K562 (cell line): ENCODE results near the gene GOSR1. TPM values are rescaled to one million over a fixed set of nuclear protein-coding genes. Genes with fewer than 3 reads are reported as not detected.

Experiments
- ZFX ChIP-seq: sonication (generic); formaldehyde crosslinking; IDR thresholded peaks from 2 replicates; pipeline ENCODE4 v1.8.0; 2022; ENCODE audit warnings: mild to moderate bottlenecking, missing genetic modification reagents, moderate library complexity
- polyA plus RNA-seq, 8 experiments: library from polyadenylated mRNA; depleted of rRNA in 4 of 8; stranded (reverse) in 5 of 8; unstranded in 3 of 8; fragments of >200 nt; fragmentation: Nextera tagmentation in 2 of 8; fragmentation: Illumina TruSeq in 1 of 8; extraction: Ambion mirVana in 2 of 8; extraction: Trizol in 1 of 8; gene quantifications; 2 replicates each; pipeline versions ENCODE4 v1.2.1 to v1.2.3, GENCODE V29; 2011 to 2014; ENCODE audit warnings: inconsistent platforms in 1 of 8, missing spikeins in 1 of 8
- total RNA-seq, 7 experiments: library from RNA; depleted of rRNA in 6 of 7; stranded (reverse); fragments of >200 nt in 6 of 7; fragmentation: Illumina TruSeq in 2 of 7; extraction: Trizol in 2 of 7; gene quantifications; 2 replicates each; pipeline versions ENCODE4 v1.2.1 to v1.2.3, GENCODE V29; 2011 to 2021; ENCODE audit warnings: low replicate concordance in 1 of 7
- TF ChIP-seq, protein P1 (sequence below): sonication (generic); formaldehyde crosslinking; IDR thresholded peaks from 2 replicates; pipeline ENCODE4 v1.8.0; 2023; ENCODE audit warnings: missing genetic modification reagents, mild to moderate bottlenecking, borderline replicate concordance
- TF ChIP-seq, protein P2 (sequence below): IDR thresholded peaks from 3 replicates; pipeline ENCODE4 v1.6.1; 2011; ENCODE audit warnings: borderline replicate concordance, mild to moderate bottlenecking, moderate library complexity; ENCODE audit not compliant: insufficient read length; ENCODE audit errors: extremely low read depth

The GOSR1 gene
- total and polyA plus RNA-seq, 9 of the 15 experiments (the other 6 are each of a cell fraction or from before 2014, with no cell fraction given), result 17.6 to 95.5 (median 33.3) TPM

DNA sequence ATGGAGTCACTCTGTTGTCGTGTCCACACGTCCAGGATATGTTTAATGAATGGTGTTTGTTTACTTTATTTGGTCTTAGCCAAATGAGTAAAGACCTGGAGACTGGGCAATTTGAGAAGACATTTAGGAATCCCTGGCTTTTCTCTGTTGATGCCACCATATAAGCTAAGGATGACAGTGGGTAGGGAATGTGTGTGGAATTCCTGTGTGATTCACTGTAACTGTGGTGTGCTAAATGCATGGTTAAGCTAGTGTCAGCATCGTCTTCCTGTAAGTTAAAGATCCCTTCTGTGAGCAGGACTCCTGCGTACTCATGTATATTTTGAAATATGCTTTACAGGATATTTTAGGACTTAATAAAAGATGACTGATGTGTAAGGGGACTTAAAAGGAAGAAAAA lies 26.4 kb downstream of the GOSR1 start (continued):
- TF ChIP-seq, protein P1, sequence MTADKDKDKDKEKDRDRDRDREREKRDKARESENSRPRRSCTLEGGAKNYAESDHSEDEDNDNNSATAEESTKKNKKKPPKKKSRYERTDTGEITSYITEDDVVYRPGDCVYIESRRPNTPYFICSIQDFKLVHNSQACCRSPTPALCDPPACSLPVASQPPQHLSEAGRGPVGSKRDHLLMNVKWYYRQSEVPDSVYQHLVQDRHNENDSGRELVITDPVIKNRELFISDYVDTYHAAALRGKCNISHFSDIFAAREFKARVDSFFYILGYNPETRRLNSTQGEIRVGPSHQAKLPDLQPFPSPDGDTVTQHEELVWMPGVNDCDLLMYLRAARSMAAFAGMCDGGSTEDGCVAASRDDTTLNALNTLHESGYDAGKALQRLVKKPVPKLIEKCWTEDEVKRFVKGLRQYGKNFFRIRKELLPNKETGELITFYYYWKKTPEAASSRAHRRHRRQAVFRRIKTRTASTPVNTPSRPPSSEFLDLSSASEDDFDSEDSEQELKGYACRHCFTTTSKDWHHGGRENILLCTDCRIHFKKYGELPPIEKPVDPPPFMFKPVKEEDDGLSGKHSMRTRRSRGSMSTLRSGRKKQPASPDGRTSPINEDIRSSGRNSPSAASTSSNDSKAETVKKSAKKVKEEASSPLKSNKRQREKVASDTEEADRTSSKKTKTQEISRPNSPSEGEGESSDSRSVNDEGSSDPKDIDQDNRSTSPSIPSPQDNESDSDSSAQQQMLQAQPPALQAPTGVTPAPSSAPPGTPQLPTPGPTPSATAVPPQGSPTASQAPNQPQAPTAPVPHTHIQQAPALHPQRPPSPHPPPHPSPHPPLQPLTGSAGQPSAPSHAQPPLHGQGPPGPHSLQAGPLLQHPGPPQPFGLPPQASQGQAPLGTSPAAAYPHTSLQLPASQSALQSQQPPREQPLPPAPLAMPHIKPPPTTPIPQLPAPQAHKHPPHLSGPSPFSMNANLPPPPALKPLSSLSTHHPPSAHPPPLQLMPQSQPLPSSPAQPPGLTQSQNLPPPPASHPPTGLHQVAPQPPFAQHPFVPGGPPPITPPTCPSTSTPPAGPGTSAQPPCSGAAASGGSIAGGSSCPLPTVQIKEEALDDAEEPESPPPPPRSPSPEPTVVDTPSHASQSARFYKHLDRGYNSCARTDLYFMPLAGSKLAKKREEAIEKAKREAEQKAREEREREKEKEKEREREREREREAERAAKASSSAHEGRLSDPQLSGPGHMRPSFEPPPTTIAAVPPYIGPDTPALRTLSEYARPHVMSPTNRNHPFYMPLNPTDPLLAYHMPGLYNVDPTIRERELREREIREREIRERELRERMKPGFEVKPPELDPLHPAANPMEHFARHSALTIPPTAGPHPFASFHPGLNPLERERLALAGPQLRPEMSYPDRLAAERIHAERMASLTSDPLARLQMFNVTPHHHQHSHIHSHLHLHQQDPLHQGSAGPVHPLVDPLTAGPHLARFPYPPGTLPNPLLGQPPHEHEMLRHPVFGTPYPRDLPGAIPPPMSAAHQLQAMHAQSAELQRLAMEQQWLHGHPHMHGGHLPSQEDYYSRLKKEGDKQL (CRISPR knock-in tag), result no peak
- no peak for TF ChIP-seq ZFX (CRISPR knock-in tag)
- TF ChIP-seq, protein P2, sequence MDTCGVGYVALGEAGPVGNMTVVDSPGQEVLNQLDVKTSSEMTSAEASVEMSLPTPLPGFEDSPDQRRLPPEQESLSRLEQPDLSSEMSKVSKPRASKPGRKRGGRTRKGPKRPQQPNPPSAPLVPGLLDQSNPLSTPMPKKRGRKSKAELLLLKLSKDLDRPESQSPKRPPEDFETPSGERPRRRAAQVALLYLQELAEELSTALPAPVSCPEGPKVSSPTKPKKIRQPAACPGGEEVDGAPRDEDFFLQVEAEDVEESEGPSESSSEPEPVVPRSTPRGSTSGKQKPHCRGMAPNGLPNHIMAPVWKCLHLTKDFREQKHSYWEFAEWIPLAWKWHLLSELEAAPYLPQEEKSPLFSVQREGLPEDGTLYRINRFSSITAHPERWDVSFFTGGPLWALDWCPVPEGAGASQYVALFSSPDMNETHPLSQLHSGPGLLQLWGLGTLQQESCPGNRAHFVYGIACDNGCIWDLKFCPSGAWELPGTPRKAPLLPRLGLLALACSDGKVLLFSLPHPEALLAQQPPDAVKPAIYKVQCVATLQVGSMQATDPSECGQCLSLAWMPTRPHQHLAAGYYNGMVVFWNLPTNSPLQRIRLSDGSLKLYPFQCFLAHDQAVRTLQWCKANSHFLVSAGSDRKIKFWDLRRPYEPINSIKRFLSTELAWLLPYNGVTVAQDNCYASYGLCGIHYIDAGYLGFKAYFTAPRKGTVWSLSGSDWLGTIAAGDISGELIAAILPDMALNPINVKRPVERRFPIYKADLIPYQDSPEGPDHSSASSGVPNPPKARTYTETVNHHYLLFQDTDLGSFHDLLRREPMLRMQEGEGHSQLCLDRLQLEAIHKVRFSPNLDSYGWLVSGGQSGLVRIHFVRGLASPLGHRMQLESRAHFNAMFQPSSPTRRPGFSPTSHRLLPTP, result no peak
